IPS-NIHi11 (cell line): ENCODE data around the gene HEATR5B.
"Not testable (repeated sequence)": the region's sequence is repeated elsewhere in the genome, so short reads cannot be mapped to it uniquely, and the experiment has no call there.

Experiments
- DNase-seq: peaks from one replicate; pipeline ENCODE4 v3.0.0; 2012; ENCODE audit warnings: mixed read lengths, low spot score

The HEATR5B gene

DNA sequence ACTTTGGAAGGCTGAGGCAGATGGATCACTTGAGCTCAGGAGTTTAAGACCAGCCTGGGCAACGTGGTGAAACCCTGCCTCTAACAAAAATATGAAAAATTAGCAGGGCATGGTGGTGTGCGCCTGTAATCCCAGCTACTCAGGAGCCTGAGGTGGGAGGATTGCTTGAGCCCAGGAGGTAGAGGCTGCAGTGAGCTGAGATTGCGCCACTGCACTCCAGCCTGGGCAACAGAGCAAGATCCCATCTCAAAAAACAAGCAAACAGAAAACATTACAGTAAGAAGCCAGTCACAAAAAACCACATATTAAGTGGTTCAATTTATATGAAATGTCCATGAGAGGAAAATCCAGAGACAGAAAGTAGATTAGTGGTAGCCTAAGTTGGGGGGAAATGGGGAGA, 105.2 kb downstream of the HEATR5B start:
- DNase-seq: not testable (repeated sequence)

DNA sequence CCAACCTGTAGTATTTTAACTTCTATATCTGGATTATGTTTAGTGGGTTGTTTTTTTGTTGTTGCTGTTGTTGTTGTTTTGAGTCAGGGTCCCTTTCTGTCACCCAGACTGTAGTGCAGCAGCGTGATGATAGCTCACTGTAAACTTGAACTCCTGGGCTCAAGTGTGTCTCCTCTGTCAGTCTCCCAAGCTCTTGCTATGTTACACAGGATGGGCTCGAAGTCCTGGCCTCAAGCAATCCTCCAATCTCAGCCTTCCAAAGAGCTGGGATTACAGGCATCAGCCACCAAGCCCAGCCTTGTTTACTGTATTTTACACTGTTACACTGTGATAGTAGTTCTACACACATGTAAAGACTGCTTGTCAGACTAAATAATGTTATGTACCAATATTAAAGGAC, 108.1 kb downstream of the HEATR5B start:
- no peak for DNase-seq

DNA sequence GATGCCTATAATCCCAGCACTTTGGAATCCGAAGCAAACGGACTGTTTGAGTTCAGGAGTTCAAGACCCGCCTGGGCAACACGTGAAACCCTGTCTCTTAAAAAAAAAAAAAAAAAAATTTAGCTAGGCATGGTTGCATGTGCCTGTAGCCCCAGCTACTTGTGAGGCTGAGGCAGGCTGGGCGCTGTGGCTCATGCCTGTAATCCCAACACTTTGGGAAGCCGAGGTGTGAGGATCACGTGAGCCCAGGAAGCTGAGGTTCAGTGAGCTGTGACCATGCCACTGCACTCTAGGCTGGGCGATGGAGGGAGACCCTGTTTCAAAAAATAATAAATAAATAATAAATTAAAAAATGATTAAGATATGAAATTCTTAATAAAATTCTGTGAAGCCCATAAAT, 108.9 kb downstream of the HEATR5B start:
- DNase-seq: no peak

DNA sequence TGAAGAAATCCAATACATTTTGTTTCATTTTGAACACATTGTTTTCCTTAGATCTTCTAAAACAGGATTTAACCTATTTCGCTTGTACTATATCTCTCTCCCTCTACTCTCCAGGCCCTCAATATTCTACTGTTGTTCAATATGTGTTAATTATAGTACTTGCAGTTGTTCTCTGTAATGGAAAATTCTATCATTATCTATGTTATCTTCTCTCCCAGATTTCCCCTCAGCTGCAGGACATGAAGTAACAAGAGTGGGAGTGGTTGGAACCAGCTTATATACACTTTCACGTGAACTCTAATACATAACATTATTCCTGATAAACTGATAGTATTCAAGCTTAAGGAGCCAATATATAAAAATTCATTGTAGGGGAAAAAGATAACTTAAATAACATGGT, 110.9 kb downstream of the HEATR5B start:
- no peak for DNase-seq

GRCh38 chr2:36971990-36972389, 112.2 kb downstream of the HEATR5B start:
- no peak for DNase-seq

- DNase-seq: no peak
These were observed 116.8 kb downstream of the HEATR5B start for GRCh38 chr2:36967236-36967876.

DNA sequence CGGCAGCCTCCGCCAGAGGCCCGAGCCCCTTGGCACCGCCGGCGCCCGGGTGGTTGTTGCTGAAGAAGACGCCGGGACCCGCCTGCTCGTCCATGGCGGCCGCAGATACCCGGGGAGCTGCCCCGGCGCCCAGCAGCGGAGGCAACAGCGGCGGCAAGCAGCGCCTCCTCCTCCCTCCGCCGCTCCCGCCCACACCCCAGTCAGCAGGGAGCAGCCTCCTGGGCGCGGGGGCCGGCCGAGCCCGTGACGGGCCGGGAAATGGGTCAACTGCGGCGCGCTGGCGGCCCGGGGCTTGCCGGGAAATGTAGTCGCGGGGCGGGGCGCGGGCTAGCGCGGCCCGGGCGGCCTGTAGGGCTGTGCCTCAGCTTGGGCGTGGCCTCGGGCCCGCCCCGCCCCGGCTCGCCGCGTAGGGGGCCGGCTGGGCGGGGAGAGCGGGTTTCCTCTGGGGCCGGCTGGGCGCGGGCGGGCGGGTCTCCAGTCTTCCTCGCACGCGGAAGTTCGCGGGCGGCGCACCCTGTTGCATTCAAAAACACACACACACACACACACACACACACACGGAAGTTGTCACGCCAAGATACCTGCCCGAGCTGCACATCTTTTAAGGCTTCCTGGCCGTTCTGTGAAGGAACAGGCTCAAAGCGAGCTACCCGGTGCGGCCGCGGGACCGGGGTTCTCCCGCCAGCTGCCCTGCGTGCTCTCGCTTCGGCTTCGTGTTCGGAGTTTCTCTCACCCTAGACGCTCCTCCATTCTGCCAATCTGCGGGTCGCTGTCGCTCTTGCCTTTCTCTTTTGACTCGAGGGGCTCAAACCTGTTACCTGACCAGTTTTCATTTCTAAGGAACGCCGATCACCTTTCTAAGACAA, 117.6 kb downstream of the HEATR5B start, which contains the start of gene STRN:
TSS of gene STRN (minus strand) at position 167 of the 866 bp plus-strand sequence. CDS start at position 94, 73 bp downstream.
- DNase-seq: peak; percentile 96

DNA sequence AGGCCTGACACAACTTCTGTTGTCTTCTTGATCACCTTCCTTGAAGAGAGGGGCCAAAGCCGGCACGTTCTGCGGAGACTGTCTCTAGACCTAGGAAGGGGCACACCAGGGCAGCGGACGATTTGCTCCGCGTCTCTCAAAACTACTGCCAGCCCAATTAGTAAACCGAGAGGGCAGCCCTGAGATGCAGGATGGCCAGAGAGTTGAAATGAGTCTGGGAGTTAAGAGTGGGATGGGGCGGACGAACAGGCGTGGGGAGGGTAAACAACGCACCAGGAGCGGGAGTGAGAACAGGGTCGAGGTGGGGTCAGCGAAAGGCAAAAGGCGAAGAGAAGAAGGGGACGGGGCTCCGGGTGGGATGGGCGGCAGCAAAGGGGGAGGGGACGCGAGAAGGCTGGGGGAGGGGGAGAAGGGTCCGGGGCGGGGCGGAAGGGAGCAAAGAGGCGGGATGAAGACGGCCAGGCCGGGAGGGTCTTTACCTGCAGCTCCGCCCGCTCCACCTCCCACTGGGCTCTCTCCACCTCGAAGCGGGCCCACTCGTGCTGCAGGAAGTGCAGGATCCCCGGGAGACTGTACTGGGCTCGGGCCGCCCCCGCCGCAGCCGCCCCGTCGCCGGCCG, 118.3 kb downstream of the HEATR5B start:
- DNase-seq: peak; percentile 91

GRCh38 chr2:36965206-36965605, 119.0 kb downstream of the HEATR5B start:
- no peak for DNase-seq

- no peak for DNase-seq
These were observed 119.6 kb downstream of the HEATR5B start for GRCh38 chr2:36964496-36965058.

DNA sequence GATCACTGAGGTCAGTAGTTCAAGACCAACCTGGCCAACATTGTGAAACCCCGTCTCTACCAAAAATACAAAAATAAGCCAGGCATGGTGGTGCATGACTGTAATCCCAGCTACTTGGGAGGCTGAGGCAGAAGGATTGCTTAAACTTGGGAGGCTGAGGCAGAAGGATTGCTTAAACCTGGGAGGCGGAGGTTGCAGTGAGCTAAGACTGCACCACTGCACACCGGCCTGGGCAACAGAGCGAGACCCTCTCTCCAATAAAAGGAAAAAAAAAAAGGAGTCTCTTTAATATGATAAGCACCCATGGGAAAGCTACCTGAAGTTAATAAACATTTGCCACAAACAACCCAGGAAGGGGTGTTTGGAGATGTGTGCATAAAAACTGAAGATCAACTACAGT, 120.4 kb downstream of the HEATR5B start:
- DNase-seq: no peak

DNA sequence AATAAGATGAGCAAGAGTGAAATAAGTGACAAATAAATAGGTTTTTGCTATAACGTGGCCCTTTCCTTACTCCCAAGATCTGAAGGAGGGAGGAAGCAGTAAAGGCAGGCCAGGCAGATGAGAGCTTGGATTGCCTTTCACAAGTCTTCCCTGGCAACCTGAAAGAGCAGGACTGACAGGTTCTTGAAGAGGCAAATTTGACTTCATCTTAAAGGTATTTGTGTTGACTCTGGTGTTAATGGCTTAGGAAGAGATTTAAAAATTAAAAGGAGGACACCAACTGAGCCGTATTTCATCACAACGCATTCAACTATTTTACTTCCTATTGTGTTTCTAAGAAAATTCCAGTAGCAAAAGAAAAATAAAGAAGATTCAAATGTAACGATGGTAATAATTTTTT, 121.1 kb downstream of the HEATR5B start:
- peak; percentile 16 for DNase-seq

- DNase-seq: no peak
These were observed 123.4 kb downstream of the HEATR5B start for GRCh38 chr2:36960773-36961172.

DNA sequence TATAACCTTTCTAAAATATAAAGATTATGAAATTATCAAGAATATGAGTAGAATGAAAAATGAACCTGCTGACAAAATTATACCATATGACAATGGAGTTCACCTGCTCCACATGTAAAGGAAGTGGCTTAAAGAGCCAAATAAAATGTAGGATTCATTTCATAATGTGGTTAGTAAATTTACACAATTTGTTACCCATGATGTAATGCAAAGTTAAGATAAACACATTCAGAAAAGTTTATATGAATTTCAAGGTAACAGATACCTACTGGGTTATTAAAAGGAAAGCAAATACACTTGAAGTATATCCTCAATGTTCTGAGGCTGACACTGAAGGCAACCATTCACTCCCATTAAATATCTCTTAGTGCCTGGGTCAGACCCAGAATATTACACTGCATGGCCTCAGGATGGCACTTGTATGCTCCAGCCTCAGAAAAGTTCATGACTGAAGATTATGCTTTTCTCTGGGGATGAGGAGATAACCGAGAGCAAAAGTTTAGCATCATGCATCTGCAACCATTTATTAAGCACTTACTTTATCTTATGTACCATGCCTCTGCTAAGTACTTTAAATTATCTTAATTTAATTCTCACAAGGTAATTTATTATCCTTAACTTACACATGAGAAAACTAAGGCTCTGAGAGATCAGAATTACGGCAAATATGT, 124.0 kb downstream of the HEATR5B start:
- DNase-seq: no peak

DNA sequence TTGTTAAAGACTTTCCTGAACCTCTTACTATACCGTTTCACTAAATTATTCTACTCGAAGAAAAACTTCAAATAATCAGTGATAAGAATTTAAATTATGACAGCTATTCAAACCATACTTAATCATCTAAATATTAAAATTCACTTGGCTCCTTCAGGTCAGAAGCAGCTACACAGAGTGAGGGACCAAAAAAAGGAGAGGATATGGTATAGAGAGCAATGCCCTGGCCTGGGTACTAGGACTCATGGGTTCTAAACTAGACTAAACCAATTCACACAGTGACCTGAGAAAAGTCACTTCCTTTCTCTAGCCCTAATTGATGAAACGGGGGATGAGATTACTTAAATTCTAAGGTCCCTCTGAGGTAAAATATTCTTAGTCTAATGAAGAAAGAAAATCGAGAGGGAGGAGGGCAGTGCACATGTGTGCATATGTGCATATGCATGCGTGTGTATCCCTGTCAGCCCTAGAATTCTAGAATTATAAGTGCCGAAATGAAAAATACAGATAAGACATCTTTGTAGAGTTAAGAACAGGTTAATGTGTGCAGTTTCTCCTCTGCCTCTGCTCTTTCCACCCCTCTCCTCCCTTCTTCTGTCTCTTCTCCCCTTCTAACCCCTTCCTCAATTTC, 129.1 kb downstream of the HEATR5B start:
- no peak for DNase-seq

GRCh38 chr2:36952748-36953197, 131.4 kb downstream of the HEATR5B start:
- DNase-seq: peak; percentile 46

DNA sequence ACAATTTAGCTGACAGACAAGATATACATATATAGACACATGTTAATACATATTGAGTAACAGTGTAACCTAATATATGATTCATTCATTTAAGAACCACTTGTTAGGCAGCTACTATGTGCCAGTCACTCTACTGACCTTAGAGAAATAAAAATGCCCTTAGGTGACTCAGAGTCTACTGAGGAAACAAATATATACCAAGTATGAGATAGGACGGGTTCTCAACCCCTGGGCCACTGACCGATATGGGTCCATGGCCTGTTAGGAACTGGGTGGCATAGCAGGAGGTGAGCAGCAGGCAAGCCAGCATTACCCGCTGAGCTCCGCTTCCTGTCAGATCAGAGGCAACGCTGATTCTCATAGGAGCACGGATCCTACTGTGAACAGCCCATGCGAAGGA, 132.6 kb downstream of the HEATR5B start:
- DNase-seq: no peak

GRCh38 chr2:36951027-36951518, 133.1 kb downstream of the HEATR5B start:
- DNase-seq: no peak

DNA sequence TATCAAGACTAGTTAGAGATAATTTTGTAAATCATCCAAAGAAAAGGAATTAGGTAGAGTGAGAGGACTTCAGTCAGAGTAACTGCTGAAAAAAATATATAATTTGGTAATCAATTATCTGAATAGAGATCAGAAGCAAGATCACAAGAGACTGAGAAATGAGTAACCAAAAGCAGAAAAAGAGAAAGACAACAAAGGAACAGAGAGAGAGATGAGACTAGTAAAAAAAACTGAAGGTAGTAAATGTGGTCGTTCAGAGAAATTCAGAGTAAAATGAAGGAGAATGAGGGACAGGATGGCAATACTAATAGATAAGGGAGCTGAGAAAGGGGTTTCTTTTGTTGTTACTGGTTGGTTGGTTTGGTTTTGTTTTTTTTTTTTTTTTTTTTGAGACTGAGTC, 134.3 kb downstream of the HEATR5B start:
- no peak for DNase-seq

GRCh38 chr2:36945240-36945639, 138.9 kb downstream of the HEATR5B start:
- not testable (repeated sequence) for DNase-seq

DNA sequence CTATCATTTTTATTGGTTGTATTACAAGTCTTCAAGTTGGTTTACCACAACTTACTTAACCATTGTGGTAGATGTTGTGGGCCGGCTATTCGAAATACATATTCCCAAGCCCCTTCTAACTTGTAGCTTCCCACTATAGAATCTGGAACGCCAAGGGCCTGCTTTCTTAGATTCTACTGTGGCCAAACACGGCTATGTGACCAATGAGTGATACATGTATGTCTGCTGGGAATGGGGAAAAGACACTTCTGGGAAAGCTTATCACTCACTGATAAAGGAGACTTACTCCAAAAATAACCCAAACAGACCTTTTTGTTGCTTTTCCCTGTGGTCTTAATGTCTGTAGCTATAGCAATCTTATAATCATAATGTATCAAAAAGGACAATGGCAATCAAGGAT, 142.3 kb downstream of the HEATR5B start:
- DNase-seq: no peak
